H1 (cell line): ENCODE results near the gene MFSD6L. TPM values are rescaled to one million over a fixed set of nuclear protein-coding genes. Genes with fewer than 3 reads are reported as not detected.

Experiments used
- CTCF ChIA-PET: fragments of 300-600 bp; sonication (Branson Sonifier 250); formaldehyde crosslinking; loops from one replicate; lab custom pipeline; 2021; ENCODE audit not compliant: partially characterized antibody; lab: Charles Lee
- POLR2A ChIA-PET: fragments of 300-600 bp; sonication (Branson Sonifier 250); formaldehyde crosslinking; loops from one replicate; lab custom pipeline; 2021; ENCODE audit warnings: inconsistent platforms; ENCODE audit not compliant: partially characterized antibody; lab: Charles Lee
- DNase-seq, 2 experiments: peaks; one replicate each; pipeline versions ENCODE4 v3.0.0 to v3.0.0-alpha.2; 2010 to 2022; ENCODE audit warnings: low spot score in 2 of 2, low read depth in 1 of 2, mixed read lengths in 1 of 2
- FAIRE-seq: peaks from 2 replicates; lab custom pipeline; 2011; peaks lifted over from hg19 to GRCh38; lab: Jason Lieb, UNC
- H2AFZ ChIP-seq: 2 replicates; pipeline ENCODE4 v1.8.1; 2012; ENCODE audit warnings: low read length, inconsistent platforms
- H2AK5ac ChIP-seq: 2 replicates; pipeline ENCODE4 v1.6.1; 2013; ENCODE audit warnings: low read depth, low read length
- H2BK120ac ChIP-seq: replicated peaks from 2 replicates; pipeline ENCODE3; 2013; ENCODE audit warnings: low read depth, low read length, inconsistent platforms
- H2BK12ac ChIP-seq: 2 replicates; pipeline ENCODE4 v1.6.1; 2013; ENCODE audit warnings: low read depth, low read length
- H2BK15ac ChIP-seq: 2 replicates; pipeline ENCODE4 v1.6.1; 2013; ENCODE audit warnings: low read length
- H2BK20ac ChIP-seq: 2 replicates; pipeline ENCODE4 v1.6.1; 2013; ENCODE audit warnings: low read length
- H2BK5ac ChIP-seq: 2 replicates; pipeline ENCODE4 v1.6.1; 2013; ENCODE audit warnings: low read depth, low read length
- H3K14ac ChIP-seq: 2 replicates; pipeline ENCODE4 v1.6.1; 2013; ENCODE audit warnings: inconsistent platforms; ENCODE audit not compliant: insufficient read length
- H3K18ac ChIP-seq: 2 replicates; pipeline ENCODE4 v1.6.1; 2013; ENCODE audit warnings: low read length; ENCODE audit errors: extremely low read depth
- H3K23ac ChIP-seq: 2 replicates; pipeline ENCODE4 v1.6.1; 2013; ENCODE audit warnings: inconsistent platforms; ENCODE audit not compliant: insufficient read length
- H3K23me2 ChIP-seq: 2 replicates; pipeline ENCODE4 v1.6.1; 2013; ENCODE audit warnings: low read depth, low read length
- H3K27ac ChIP-seq: 2 replicates; pipeline ENCODE4 v1.6.1; 2011; ENCODE audit warnings: low read depth, low read length, inconsistent platforms
- H3K27me3 ChIP-seq, 4 experiments: replicated peaks in 1 of 4; 1 replicate in 1 of 4; 2 replicates in 3 of 4; pipeline versions ENCODE4 v1.6.1 to v1.8.1; 2011 to 2013; ENCODE audit warnings: low read length in 3 of 4, mild to moderate bottlenecking in 3 of 4, inconsistent platforms in 2 of 4, mixed read lengths in 2 of 4, moderate library complexity in 1 of 4; ENCODE audit not compliant: control insufficient read depth in 3 of 4, insufficient read depth in 3 of 4; ENCODE audit errors: extremely low read depth in 1 of 4
- H3K36me3 ChIP-seq, 4 experiments: 2 replicates each; pipeline versions ENCODE4 v1.6.1 to v1.8.1; 2011 to 2013; ENCODE audit warnings: mild to moderate bottlenecking in 4 of 4, low read length in 3 of 4, moderate library complexity in 2 of 4, control low read depth in 1 of 4, inconsistent platforms in 1 of 4; ENCODE audit not compliant: insufficient read depth in 4 of 4, control insufficient read depth in 2 of 4
- H3K4ac ChIP-seq: replicated peaks from 2 replicates; pipeline ENCODE3; 2013; ENCODE audit warnings: low read length, low read depth, mixed read lengths, inconsistent platforms; ENCODE audit not compliant: insufficient read length
- H3K4me1 ChIP-seq, 4 experiments: replicated peaks in 1 of 4; 1 replicate in 1 of 4; 2 replicates in 3 of 4; pipeline versions ENCODE4 v1.6.1 to v1.8.1; 2011 to 2013; ENCODE audit warnings: low read length in 3 of 4, inconsistent platforms in 2 of 4, mixed read lengths in 1 of 4; ENCODE audit not compliant: insufficient read depth in 4 of 4, control insufficient read depth in 3 of 4
- H3K4me2 ChIP-seq, 2 experiments: 2 replicates each; pipeline versions ENCODE4 v1.6.1 to v1.8.1; 2011 to 2013; ENCODE audit warnings: low read depth in 2 of 2, low read length in 2 of 2, control low read depth in 1 of 2, inconsistent platforms in 1 of 2, mild to moderate bottlenecking in 1 of 2; ENCODE audit not compliant: insufficient read depth in 1 of 2
- H3K4me3 ChIP-seq, 4 experiments: fragments of 200-600, 300-600 bp in 1 of 4; sonication (generic), shearing (Covaris generic), sonication (Bioruptor Twin) in 1 of 4; 2 replicates each; pipeline versions ENCODE4 v1.5.1 to v1.8.1; 2011 to 2016; ENCODE audit warnings: low read length in 4 of 4, low read depth in 3 of 4, control low read depth in 2 of 4, inconsistent platforms in 2 of 4, mild to moderate bottlenecking in 2 of 4, mixed read lengths in 1 of 4, moderate library complexity in 1 of 4; ENCODE audit not compliant: insufficient read depth in 2 of 4; ENCODE audit errors: extremely low read depth in 1 of 4
- H3K56ac ChIP-seq: replicated peaks from 2 replicates; pipeline ENCODE3; 2013; ENCODE audit warnings: low read depth, mild to moderate bottlenecking, mixed read lengths, low read length, inconsistent platforms; ENCODE audit not compliant: insufficient read length
- H3K79me1 ChIP-seq: 2 replicates; pipeline ENCODE4 v1.6.1; 2013; ENCODE audit warnings: low read depth, low read length, control low read depth
- H3K79me2 ChIP-seq, 2 experiments: 2 replicates each; pipeline versions ENCODE4 v1.6.1 to v1.8.1; 2012 to 2013; ENCODE audit warnings: low read length in 2 of 2, mild to moderate bottlenecking in 2 of 2, inconsistent platforms in 1 of 2; ENCODE audit not compliant: insufficient read depth in 2 of 2, control insufficient read depth in 1 of 2
- H3K9ac ChIP-seq, 4 experiments: replicated peaks in 1 of 4; 1 replicate in 1 of 4; 2 replicates in 3 of 4; pipeline versions ENCODE4 v1.6.1 to v1.8.1; 2011 to 2013; ENCODE audit warnings: low read depth in 3 of 4, low read length in 3 of 4, control low read depth in 2 of 4, mild to moderate bottlenecking in 2 of 4, moderate library complexity in 2 of 4, inconsistent platforms in 1 of 4; ENCODE audit errors: extremely low read depth in 1 of 4
- H3K9me3 ChIP-seq, 2 experiments: 2 replicates each; pipeline versions ENCODE4 v1.6.1 to v1.8.1; 2012 to 2013; ENCODE audit warnings: mild to moderate bottlenecking in 2 of 2, moderate library complexity in 2 of 2, control low read depth in 1 of 2, inconsistent platforms in 1 of 2, low read depth in 1 of 2, low read length in 1 of 2, mixed read lengths in 1 of 2; ENCODE audit not compliant: insufficient read depth in 2 of 2
- H4K20me1 ChIP-seq, 2 experiments: replicated peaks in 1 of 2; 2 replicates each; pipeline versions ENCODE3 to v1.8.1; 2011 to 2013; ENCODE audit warnings: inconsistent platforms in 2 of 2, low read length in 2 of 2, mild to moderate bottlenecking in 1 of 2; ENCODE audit not compliant: insufficient read depth in 2 of 2, control insufficient read depth in 1 of 2
- H4K5ac ChIP-seq: 2 replicates; pipeline ENCODE4 v1.6.1; 2013; ENCODE audit warnings: low read length, low read depth, mixed read lengths, inconsistent platforms; ENCODE audit not compliant: insufficient read length
- H4K8ac ChIP-seq: 2 replicates; pipeline ENCODE4 v1.8.0; 2013; ENCODE audit warnings: mild to moderate bottlenecking, moderate library complexity, low read length, inconsistent platforms; ENCODE audit not compliant: insufficient read depth; ENCODE audit errors: extremely low read depth
- H4K91ac ChIP-seq: replicated peaks from 2 replicates; pipeline ENCODE3; 2013; ENCODE audit warnings: low read length, mixed read lengths, inconsistent platforms; ENCODE audit not compliant: insufficient read length
- BACH1 ChIP-seq: IDR thresholded peaks from 2 replicates; pipeline ENCODE4 v1.6.1; 2012; ENCODE audit warnings: low read length, improper control_type of control experiment
- CBX5 ChIP-seq: fragments of 300-800, 300-1000 bp; sonication (generic); IDR thresholded peaks from 2 replicates; pipeline ENCODE4 v1.7.1; 2016; ENCODE audit warnings: antibody characterized with exemption, low read length, low read depth
- CEBPB ChIP-seq: IDR thresholded peaks from 2 replicates; pipeline ENCODE4 v1.6.1; 2012; ENCODE audit warnings: low read depth, low read length
- CHD1 ChIP-seq: IDR thresholded peaks from 2 replicates; pipeline ENCODE4 v1.6.1; 2012; ENCODE audit warnings: low read depth, low read length, improper control_type of control experiment
- CTCF ChIP-seq, 3 experiments: IDR thresholded peaks; 1 replicate in 2 of 3; 2 replicates in 1 of 3; pipeline versions ENCODE4 v1.5.1 to v1.6.1; 2011; ENCODE audit warnings: low read length in 3 of 3, mild to moderate bottlenecking in 3 of 3, inconsistent platforms in 2 of 3, low read depth in 1 of 3, moderate library complexity in 1 of 3; ENCODE audit not compliant: insufficient read depth in 1 of 3; ENCODE audit errors: control extremely low read depth in 1 of 3
- EZH2 ChIP-seq: fragments of 200-600 bp; sonication (generic); IDR thresholded peaks from 2 replicates; pipeline ENCODE4 v1.7.1; 2012; ENCODE audit warnings: low read depth, mild to moderate bottlenecking, moderate library complexity, low read length, inconsistent platforms; ENCODE audit not compliant: severe bottlenecking
- FOSL1 ChIP-seq: IDR thresholded peaks from 2 replicates; pipeline ENCODE4 v1.6.1; 2011; ENCODE audit warnings: mild to moderate bottlenecking, low read depth, low read length, moderate library complexity; ENCODE audit not compliant: insufficient read depth
- HDAC2 ChIP-seq, 2 experiments: fragments of 300-600 bp in 1 of 2; sonication (generic) in 1 of 2; IDR thresholded peaks; 2 replicates each; pipeline ENCODE4 v1.6.1; 2011 to 2012; ENCODE audit warnings: low read depth in 2 of 2, low read length in 2 of 2, mild to moderate bottlenecking in 2 of 2, moderate library complexity in 2 of 2, borderline replicate concordance in 1 of 2, inconsistent platforms in 1 of 2
- JUN ChIP-seq: IDR thresholded peaks from 2 replicates; pipeline ENCODE4 v1.6.1; 2011; ENCODE audit warnings: low read depth, mild to moderate bottlenecking, improper control_type of control experiment, low read length
- KDM1A ChIP-seq: fragments of 200-600, 300-600 bp; sonication (generic); IDR thresholded peaks from 2 replicates; pipeline ENCODE4 v1.7.1; 2016; ENCODE audit warnings: mild to moderate bottlenecking, low read length, borderline replicate concordance
- SP2 ChIP-seq: IDR thresholded peaks from 2 replicates; pipeline ENCODE4 v1.6.1; 2012; ENCODE audit warnings: mild to moderate bottlenecking, low read length, inconsistent platforms
- SRF ChIP-seq: IDR thresholded peaks from 2 replicates; pipeline ENCODE4 v1.6.1; 2011; ENCODE audit warnings: mild to moderate bottlenecking, low read depth, low read length, moderate library complexity
- YY1 ChIP-seq: IDR thresholded peaks from 2 replicates; pipeline ENCODE4 v1.6.1; 2011; ENCODE audit warnings: low read depth, mild to moderate bottlenecking, low read length
- polyA plus RNA-seq, 7 experiments: library from polyadenylated mRNA; depleted of rRNA in 3 of 7; stranded (reverse) in 5 of 7; unstranded in 2 of 7; fragments of >200 nt in 5 of 7; fragments of 200-250 nt in 2 of 7; gene quantifications; 1 replicate in 5 of 7; 2 replicates in 1 of 7; 4 replicates in 1 of 7; pipeline versions ENCODE4 v1.2.1 to v1.2.3, GENCODE V29; 2011 to 2013; ENCODE audit warnings: missing spikeins in 2 of 7, mixed read lengths in 2 of 7
- total RNA-seq: library from RNA; stranded (reverse); fragmentation: NEBNext Ultra II Directional; extraction: Animal tissue kit (Norgen Biotek cat#: 25700); gene quantifications from 2 replicates; pipeline ENCODE4 v1.2.1, GENCODE V29; 2021

Gene MFSD6L
- total and polyA plus RNA-seq, 2 of the 8 experiments (the other 6 are each of a cell fraction or from before 2014, with no cell fraction given), result 2.6 to 2.7 TPM

- Histone ChIP-seq H3K9me3 (no peaks in the 10 kb centered on the region), H3K36me3 (no peaks in the 10 kb centered on the region), H3K79me1 (no peaks in the 10 kb centered on the region), H3K4me3 (no peak overlapping the region), H3K27ac (no peak overlapping the region), H2BK120ac (no peak overlapping the region), H2AFZ (peak overlapping the region; percentile 99), H3K27me3 (no peaks in the 10 kb centered on the region), H4K8ac (no peak overlapping the region), H2BK15ac (no peak overlapping the region), H4K5ac (no peak overlapping the region), H4K91ac (no peak overlapping the region), H3K9ac (no peak overlapping the region), H3K56ac (no peak overlapping the region), H3K23ac (no peak overlapping the region), H3K14ac (no peak overlapping the region), H3K4me1 (peaks cover 0 to 3% (median 0%) of the 10 kb centered on the region in 4 experiments; a peak in 1 of 7 replicates), H3K4me2 (peak overlapping the region in 1 of 2 experiments; percentile 29; a peak in 1 of 4 replicates), H2BK12ac (no peak overlapping the region), H2BK20ac (no peak overlapping the region), H3K4ac (no peak overlapping the region), H2BK5ac (no peak overlapping the region), H4K20me1 (no peaks in the 10 kb centered on the region), H3K79me2 (no peaks in the 10 kb centered on the region), H3K18ac (no peak overlapping the region), H3K23me2 (no peaks in the 10 kb centered on the region), H2AK5ac (no peak overlapping the region)
- FAIRE-seq, result peak; percentile 100
- POLR2A ChIA-PET, result no interaction called here
- DNase-seq, result no peak
- CTCF ChIA-PET, result no interaction called here
- TF ChIP-seq CEBPB (no peak), SRF (no peak), CBX5 (no peak), YY1 (peak; percentile 68; the same call in 1 of the 2 replicates), SP2 (no peak), HDAC2 (IDR thresholded peaks at IDR 0.05; ENCODE audit: borderline replicate concordance in 1 of 2, low read depth in 2 of 2, low read length in 2 of 2) (no peak), EZH2 (no peak), JUN (no peak), CTCF (IDR thresholded peaks at IDR 0.05; ENCODE audit: control extremely low read depth in 1 of 3, insufficient read depth in 1 of 3, low read depth in 1 of 3, low read length in 3 of 3) (no peak), BACH1 (no peak), KDM1A (no peak), CHD1 (no peak), FOSL1 (no peak)
Observed at GRCh38 chr17:8846768-8847211, 47.6 kb upstream of the MFSD6L start.
